Testis (tissue), 2 donors: ENCODE measurements around the gene KLHL29.

Experiments used
- POLR2A ChIP-seq: fragments of 450-650 bp; IDR thresholded peaks from one replicate; pipeline ENCODE4 v1.6.1; 2017; ENCODE audit warnings: antibody characterized with exemption, mild to moderate bottlenecking, moderate library complexity
- TF ChIP-seq, protein P1 (sequence below), 3 experiments: fragments of 450-650 bp in 2 of 3; fragments of 200-600 bp in 1 of 3; sonication (generic) in 1 of 3; IDR thresholded peaks; one replicate each; pipeline ENCODE4 v1.5.1; 2016 to 2019; ENCODE audit warnings: antibody characterized with exemption in 3 of 3, mild to moderate bottlenecking in 2 of 3, moderate library complexity in 1 of 3

DNA sequence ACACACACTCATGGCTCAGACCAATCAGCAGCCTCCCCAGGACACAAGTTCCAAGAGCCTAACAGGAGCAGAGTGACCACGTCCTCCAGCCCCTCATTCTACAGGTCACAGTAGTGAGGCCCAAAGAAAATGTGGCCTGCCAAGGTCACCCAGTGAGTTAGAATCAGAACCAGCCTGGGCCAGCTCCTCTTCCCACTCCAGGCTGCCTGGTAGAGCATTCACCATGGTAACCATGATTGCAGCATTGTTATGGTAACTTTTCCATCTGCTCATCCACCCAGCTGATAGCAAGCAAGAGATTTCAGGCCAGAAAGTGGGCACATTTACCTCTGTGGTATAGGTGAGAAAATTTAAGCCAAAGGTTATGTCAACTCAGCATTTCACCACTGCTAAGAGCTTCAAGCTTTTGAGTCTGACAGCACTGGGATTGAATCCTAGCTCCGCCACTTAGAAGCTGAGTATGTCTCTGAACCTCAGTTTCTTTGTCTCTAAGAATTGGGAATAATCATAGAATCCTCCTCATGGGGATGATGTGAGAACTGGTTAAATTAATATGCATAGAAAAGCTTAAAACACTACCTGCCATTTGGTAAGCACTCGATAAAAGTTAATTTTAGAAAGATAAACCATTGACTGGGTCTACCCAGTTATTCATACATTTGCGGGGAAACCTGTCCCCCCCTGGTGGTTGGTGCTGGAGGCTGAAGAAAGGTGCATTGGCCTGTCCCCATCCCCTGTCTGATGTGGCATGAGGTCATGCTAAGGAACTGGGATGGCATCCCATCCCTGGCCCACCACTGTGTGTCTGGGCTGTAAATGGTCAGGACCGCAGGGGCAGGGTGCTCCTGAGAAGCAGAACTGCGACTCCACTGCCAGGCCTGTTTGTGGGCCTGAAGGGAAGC, 181.5 kb downstream of the KLHL29 start:
- no peak for TF ChIP-seq POLR2A
- TF ChIP-seq, protein P1, sequence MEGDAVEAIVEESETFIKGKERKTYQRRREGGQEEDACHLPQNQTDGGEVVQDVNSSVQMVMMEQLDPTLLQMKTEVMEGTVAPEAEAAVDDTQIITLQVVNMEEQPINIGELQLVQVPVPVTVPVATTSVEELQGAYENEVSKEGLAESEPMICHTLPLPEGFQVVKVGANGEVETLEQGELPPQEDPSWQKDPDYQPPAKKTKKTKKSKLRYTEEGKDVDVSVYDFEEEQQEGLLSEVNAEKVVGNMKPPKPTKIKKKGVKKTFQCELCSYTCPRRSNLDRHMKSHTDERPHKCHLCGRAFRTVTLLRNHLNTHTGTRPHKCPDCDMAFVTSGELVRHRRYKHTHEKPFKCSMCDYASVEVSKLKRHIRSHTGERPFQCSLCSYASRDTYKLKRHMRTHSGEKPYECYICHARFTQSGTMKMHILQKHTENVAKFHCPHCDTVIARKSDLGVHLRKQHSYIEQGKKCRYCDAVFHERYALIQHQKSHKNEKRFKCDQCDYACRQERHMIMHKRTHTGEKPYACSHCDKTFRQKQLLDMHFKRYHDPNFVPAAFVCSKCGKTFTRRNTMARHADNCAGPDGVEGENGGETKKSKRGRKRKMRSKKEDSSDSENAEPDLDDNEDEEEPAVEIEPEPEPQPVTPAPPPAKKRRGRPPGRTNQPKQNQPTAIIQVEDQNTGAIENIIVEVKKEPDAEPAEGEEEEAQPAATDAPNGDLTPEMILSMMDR (IDR thresholded peaks at IDR 0.05): peak in 1 of 3 experiments; percentile 30
